ENCODE data around the gene LTA.
A peak's percentile ranks its signal among the peaks of the same experiment; 100 is the strongest.

- peak; percentile 89 for TF ChIP-seq MYC (IDR thresholded peaks at IDR 0.05; ENCODE audit: low read depth, low read length)
- no peak for TF ChIP-seq CTCF (IDR thresholded peaks at IDR 0.05; ENCODE audit: low read depth, low read length)
Measured at GRCh38 chr6:31541658-31542521, 30.2 kb upstream of the LTA start, which contains the start of gene DDX39B.

All from NB4 (cell line).